GM10266 (cell line): ENCODE results near the gene FAM237A.

ENCODE experiments used
- DNase-seq: peaks from one replicate; pipeline ENCODE4 v3.0.0; 2012; ENCODE audit errors: extremely low spot score
- CTCF ChIP-seq: IDR thresholded peaks from 2 replicates; pipeline ENCODE4 v1.5.1; 2012; ENCODE audit warnings: mild to moderate bottlenecking, low read depth; ENCODE audit not compliant: control insufficient read depth, insufficient read depth; ENCODE audit errors: missing control alignments

The FAM237A gene

DNA sequence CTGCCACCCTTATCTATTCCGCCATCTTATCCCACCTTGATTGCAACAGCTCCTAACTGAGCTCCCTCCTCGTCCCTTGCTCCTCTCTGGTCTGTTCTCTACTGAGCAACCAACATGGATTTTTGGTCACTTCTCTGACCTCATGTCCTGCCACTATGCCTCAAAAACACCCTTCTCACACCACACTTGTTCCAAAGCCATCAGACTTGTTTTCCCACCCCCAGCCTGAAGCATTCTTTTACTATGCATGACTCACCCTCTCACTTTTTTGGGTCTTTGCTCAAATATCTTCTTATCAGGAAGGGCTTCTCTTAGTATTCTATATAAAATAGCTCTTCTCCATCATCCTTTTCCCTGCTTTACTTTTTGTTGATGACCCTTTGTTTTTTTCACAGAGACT is 2.7 kb upstream of the FAM237A start:
- TF ChIP-seq CTCF: no peak
- DNase-seq: no peak

DNA sequence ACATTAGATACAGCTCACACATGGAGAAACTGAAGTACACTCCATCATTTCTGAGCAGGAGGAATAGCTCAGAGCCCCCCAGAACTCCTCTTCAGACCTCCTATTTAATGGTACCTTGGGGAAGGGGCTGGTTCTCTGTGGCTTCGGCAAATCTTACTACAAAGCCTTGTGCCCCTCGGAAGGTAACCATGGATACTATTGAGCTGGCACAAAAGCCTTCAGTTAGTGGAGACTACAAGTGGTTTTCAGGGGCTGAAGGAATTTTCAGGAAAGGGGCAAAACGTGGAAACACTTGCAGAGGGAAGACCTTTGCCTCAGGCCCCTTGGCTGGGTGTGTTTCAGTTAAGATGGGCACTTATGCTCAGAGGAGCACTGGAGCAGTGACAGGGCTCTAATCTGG is 1.1 kb upstream of the FAM237A start:
- no peak for TF ChIP-seq CTCF
- no peak for DNase-seq

- no peak for DNase-seq
- no peak for TF ChIP-seq CTCF
Measured at GRCh38 chr2:206647985-206648384, 5.7 kb downstream of the FAM237A start.

GRCh38 chr2:206657087-206657486 is 14.8 kb downstream of the FAM237A start:
- no peak for DNase-seq
- TF ChIP-seq CTCF: no peak

DNA sequence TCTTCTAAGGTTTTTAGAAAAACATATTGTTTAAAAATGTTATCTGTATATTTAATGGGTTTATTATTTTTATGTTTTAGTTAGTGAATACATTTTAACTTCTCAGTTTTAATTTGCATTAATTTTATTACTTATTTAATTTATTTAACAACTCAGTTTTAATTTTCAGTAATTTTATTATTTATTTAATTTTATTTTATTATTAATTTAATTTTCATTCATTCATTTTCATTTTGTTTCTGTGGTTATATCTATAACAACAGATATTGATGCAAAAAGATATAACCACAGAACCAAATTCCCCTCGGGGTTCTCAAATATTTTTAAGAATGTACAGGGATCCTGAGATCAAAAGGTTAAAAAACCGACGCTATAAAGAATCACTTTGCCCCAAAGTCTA is 23.0 kb downstream of the FAM237A start:
- TF ChIP-seq CTCF: no peak
- DNase-seq: no peak

- no peak for TF ChIP-seq CTCF
- no peak for DNase-seq
Measured at GRCh38 chr2:206670531-206671319, 28.4 kb downstream of the FAM237A start.

- no peak for DNase-seq
- no peak for TF ChIP-seq CTCF
Measured at GRCh38 chr2:206683546-206683945, 41.3 kb downstream of the FAM237A start.
